OCI-LY3 (cell line): Measurements from ENCODE around the gene VASH1.

Experiments
- EZH2phosphoT487 ChIP-seq: fragments of 200-600 bp; shearing (Covaris generic); IDR thresholded peaks from 2 replicates; pipeline ENCODE4 v1.6.1; 2018; ENCODE audit warnings: antibody characterized with exemption, mixed run types, low read depth
- TF ChIP-seq, protein P1 (sequence below): fragments of 200-600, 300-600 bp; sonication (generic); IDR thresholded peaks from 2 replicates; pipeline ENCODE4 v1.5.1; 2014; ENCODE audit warnings: antibody characterized with exemption, low read length, low read depth

DNA sequence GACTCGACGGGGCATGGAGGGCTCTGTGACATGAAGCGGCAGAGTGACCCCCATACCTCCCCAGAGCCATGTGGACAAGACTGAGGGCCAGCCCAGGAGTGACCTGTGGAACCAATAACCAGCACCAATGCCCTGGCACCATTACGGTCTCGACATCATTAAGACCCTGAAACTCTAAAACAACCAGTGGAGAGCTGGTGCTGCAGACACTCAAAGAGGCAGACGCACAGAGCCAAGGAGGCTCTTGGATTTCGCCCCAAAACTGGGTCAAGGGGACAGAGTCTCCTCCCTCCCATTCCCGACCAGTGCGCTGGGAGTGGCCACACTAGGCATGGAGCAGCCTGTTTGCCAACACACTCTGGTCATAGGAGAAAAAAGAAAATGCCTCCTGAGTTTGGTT is 41.6 kb upstream of the VASH1 start:
- TF ChIP-seq, protein P1, sequence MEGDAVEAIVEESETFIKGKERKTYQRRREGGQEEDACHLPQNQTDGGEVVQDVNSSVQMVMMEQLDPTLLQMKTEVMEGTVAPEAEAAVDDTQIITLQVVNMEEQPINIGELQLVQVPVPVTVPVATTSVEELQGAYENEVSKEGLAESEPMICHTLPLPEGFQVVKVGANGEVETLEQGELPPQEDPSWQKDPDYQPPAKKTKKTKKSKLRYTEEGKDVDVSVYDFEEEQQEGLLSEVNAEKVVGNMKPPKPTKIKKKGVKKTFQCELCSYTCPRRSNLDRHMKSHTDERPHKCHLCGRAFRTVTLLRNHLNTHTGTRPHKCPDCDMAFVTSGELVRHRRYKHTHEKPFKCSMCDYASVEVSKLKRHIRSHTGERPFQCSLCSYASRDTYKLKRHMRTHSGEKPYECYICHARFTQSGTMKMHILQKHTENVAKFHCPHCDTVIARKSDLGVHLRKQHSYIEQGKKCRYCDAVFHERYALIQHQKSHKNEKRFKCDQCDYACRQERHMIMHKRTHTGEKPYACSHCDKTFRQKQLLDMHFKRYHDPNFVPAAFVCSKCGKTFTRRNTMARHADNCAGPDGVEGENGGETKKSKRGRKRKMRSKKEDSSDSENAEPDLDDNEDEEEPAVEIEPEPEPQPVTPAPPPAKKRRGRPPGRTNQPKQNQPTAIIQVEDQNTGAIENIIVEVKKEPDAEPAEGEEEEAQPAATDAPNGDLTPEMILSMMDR: no peak
- no peak for TF ChIP-seq EZH2phosphoT487
